Endothelial cell of umbilical vein (primary cell): ENCODE data around the gene KIF6. TPM values are rescaled to one million over a fixed set of nuclear protein-coding genes. Genes with fewer than 3 reads are reported as not detected.

ENCODE experiments used
- BruUV-seq: library from RNA; stranded (reverse); fragments of 400-500 nt; replicated peaks from 2 replicates; lab custom pipeline; 2021; lab: Mats Ljungman, UMichigan
- CTCF ChIA-PET: fragments of 300-600, 350-600 bp; sonication (Branson Sonifier 250); formaldehyde crosslinking; loops from one replicate; lab custom pipeline; 2021; ENCODE audit warnings: antibody characterized with exemption, inconsistent platforms; lab: Charles Lee
- POLR2A ChIA-PET: fragments of 300-600, 350-600 bp; sonication (Branson Sonifier 250); formaldehyde crosslinking; loops from one replicate; lab custom pipeline; 2021; ENCODE audit warnings: antibody characterized with exemption, inconsistent platforms; lab: Charles Lee
- DNase-seq: peaks from one replicate; pipeline ENCODE4 v3.0.0-alpha.2; 2011; ENCODE audit warnings: low read depth, low spot score
- FAIRE-seq: peaks from 2 replicates; lab custom pipeline; 2011; peaks lifted over from hg19 to GRCh38; lab: Jason Lieb, UNC
- H2AFZ ChIP-seq: 2 replicates; pipeline ENCODE4 v1.6.0; 2012; ENCODE audit warnings: low read depth, low read length, control low read depth, inconsistent platforms
- H3K27ac ChIP-seq: 2 replicates; pipeline ENCODE4 v1.5.1; 2011; ENCODE audit warnings: low read depth, mild to moderate bottlenecking, control low read depth, low read length, moderate library complexity; ENCODE audit not compliant: insufficient read depth
- H3K27me3 ChIP-seq, 2 experiments: 2 replicates each; pipeline versions ENCODE4 v1.6.0 to v1.6.1; 2011; ENCODE audit warnings: low read length in 2 of 2, mixed read lengths in 1 of 2; ENCODE audit not compliant: control insufficient read depth in 2 of 2, insufficient read depth in 2 of 2
- H3K36me3 ChIP-seq, 2 experiments: 2 replicates in 1 of 2; 3 replicates in 1 of 2; pipeline ENCODE4 v1.5.1; 2011; ENCODE audit warnings: low read length in 2 of 2, mild to moderate bottlenecking in 1 of 2, moderate library complexity in 1 of 2; ENCODE audit not compliant: control insufficient read depth in 2 of 2, insufficient read depth in 2 of 2; ENCODE audit errors: extremely low read depth in 1 of 2
- H3K4me1 ChIP-seq: 3 replicates; pipeline ENCODE4 v1.5.1; 2011; ENCODE audit warnings: mild to moderate bottlenecking, low read length; ENCODE audit not compliant: control insufficient read depth, insufficient read depth; ENCODE audit errors: extremely low read depth
- H3K4me2 ChIP-seq: 2 replicates; pipeline ENCODE4 v1.6.1; 2011; ENCODE audit warnings: low read length, control low read depth, mixed read lengths; ENCODE audit not compliant: insufficient read depth
- H3K4me3 ChIP-seq, 3 experiments: fragments of 200-600 bp in 1 of 3; sonication (generic), shearing (Covaris generic) in 1 of 3; replicated peaks in 1 of 3; 2 replicates each; pipeline ENCODE4 v1.5.1; 2011 to 2016; ENCODE audit warnings: control low read depth in 3 of 3, low read length in 3 of 3, mild to moderate bottlenecking in 2 of 3, inconsistent platforms in 1 of 3, low read depth in 1 of 3, moderate library complexity in 1 of 3; ENCODE audit not compliant: insufficient read depth in 1 of 3
- H3K79me2 ChIP-seq: 2 replicates; pipeline ENCODE4 v1.6.0; 2012; ENCODE audit warnings: low read length, inconsistent platforms; ENCODE audit not compliant: control insufficient read depth, insufficient read depth
- H3K9ac ChIP-seq: replicated peaks from 2 replicates; pipeline ENCODE3; 2011; ENCODE audit warnings: low read length, control low read depth; ENCODE audit not compliant: insufficient read depth; ENCODE audit errors: extremely low read depth
- H3K9me1 ChIP-seq: replicated peaks from 3 replicates; pipeline ENCODE4 v1.6.0; 2011; ENCODE audit warnings: mild to moderate bottlenecking, low read length; ENCODE audit not compliant: control insufficient read depth, insufficient read depth; ENCODE audit errors: extremely low read depth
- H3K9me3 ChIP-seq: replicated peaks from 2 replicates; pipeline ENCODE4 v1.5.1; 2012; ENCODE audit warnings: low read length, inconsistent platforms; ENCODE audit not compliant: control insufficient read depth, insufficient read depth
- H4K20me1 ChIP-seq: replicated peaks from 2 replicates; pipeline ENCODE3; 2011; ENCODE audit warnings: mild to moderate bottlenecking, low read length; ENCODE audit not compliant: control insufficient read depth, insufficient read depth; ENCODE audit errors: extremely low read depth
- FOS ChIP-seq: IDR thresholded peaks from 2 replicates; pipeline ENCODE4 v1.6.1; 2011; ENCODE audit warnings: mild to moderate bottlenecking, low read length, moderate library complexity, borderline replicate concordance; ENCODE audit not compliant: insufficient read depth
- GATA2 ChIP-seq: IDR thresholded peaks from 2 replicates; pipeline ENCODE4 v1.7.0; 2011; ENCODE audit warnings: low read depth, mild to moderate bottlenecking, moderate library complexity, mixed read lengths, low read length; ENCODE audit not compliant: insufficient read length, insufficient read depth
- POLR2A ChIP-seq: IDR thresholded peaks from 2 replicates; pipeline ENCODE4 v1.6.1; 2012; ENCODE audit warnings: low read depth, mild to moderate bottlenecking, control low read depth, low read length
- dilution Hi-C: fragments of 300-500 bp; cut with MboI; formaldehyde crosslinking; loops from one replicate; pipeline ENCODE4 v1.15.0; 2019; ENCODE audit warnings: low sequenced_read_pairs; ENCODE audit not compliant: extremely low pct_ligation_motif_present
- intact Hi-C: fragments of 100-400 bp; cut with micrococcal nuclease; formaldehyde crosslinking; loops from one replicate; pipeline ENCODE4 v1.10.0; 2022
- polyA plus RNA-seq, 4 experiments: library from polyadenylated mRNA; depleted of rRNA in 3 of 4; stranded (reverse) in 3 of 4; unstranded in 1 of 4; fragments of >200 nt; gene quantifications; 2 replicates each; pipeline versions ENCODE4 v1.2.1 to v1.2.3, GENCODE V29; 2011 to 2012; ENCODE audit warnings: missing spikeins in 1 of 4
- total RNA-seq: library from RNA; stranded (reverse); gene quantifications from 2 replicates; pipeline ENCODE4 v1.2.3, GENCODE V29; 2021
- TF ChIP-seq, protein P1 (sequence below), 2 donors: IDR thresholded peaks; 1 replicate in 1 of 2; 2 replicates in 1 of 2; pipeline ENCODE4 v1.5.1; 2011; ENCODE audit warnings: low read length in 2 of 2, mild to moderate bottlenecking in 2 of 2, moderate library complexity in 2 of 2, control low read depth in 1 of 2, inconsistent platforms in 1 of 2, low read depth in 1 of 2; ENCODE audit not compliant: insufficient read depth in 1 of 2; ENCODE audit errors: extremely low read depth in 1 of 2

The KIF6 gene
- total and polyA plus RNA-seq, 2 donors (not counting 3 experiments of a cell fraction or from before 2014, with no cell fraction given), result not detected

GRCh38 chr6:39688494-39688893, 36.7 kb downstream of the KIF6 start:
- CTCF ChIA-PET, result no interaction called here
- Histone ChIP-seq H3K9me1 (no peaks in the 10 kb centered on the region), H3K4me2 (no peak overlapping the region), H3K4me3 (no peak overlapping the region), H3K27ac (no peak overlapping the region), H3K9me3 (no peaks in the 10 kb centered on the region), H3K9ac (no peak overlapping the region), H3K79me2 (no peaks in the 10 kb centered on the region), H2AFZ (no peak overlapping the region), H4K20me1 (no peaks in the 10 kb centered on the region), H3K27me3 (no peaks in the 10 kb centered on the region), H3K4me1 (no peaks in the 10 kb centered on the region), H3K36me3 (no peaks in the 10 kb centered on the region)
- POLR2A ChIA-PET, result no interaction called here
- no peak for FAIRE-seq
- intact Hi-C loops (no loop called here), dilution Hi-C loops (no loop called here)
- DNase-seq, result no peak
- TF ChIP-seq POLR2A, result no peak
- no peak for TF ChIP-seq FOS
- TF ChIP-seq, protein P1, sequence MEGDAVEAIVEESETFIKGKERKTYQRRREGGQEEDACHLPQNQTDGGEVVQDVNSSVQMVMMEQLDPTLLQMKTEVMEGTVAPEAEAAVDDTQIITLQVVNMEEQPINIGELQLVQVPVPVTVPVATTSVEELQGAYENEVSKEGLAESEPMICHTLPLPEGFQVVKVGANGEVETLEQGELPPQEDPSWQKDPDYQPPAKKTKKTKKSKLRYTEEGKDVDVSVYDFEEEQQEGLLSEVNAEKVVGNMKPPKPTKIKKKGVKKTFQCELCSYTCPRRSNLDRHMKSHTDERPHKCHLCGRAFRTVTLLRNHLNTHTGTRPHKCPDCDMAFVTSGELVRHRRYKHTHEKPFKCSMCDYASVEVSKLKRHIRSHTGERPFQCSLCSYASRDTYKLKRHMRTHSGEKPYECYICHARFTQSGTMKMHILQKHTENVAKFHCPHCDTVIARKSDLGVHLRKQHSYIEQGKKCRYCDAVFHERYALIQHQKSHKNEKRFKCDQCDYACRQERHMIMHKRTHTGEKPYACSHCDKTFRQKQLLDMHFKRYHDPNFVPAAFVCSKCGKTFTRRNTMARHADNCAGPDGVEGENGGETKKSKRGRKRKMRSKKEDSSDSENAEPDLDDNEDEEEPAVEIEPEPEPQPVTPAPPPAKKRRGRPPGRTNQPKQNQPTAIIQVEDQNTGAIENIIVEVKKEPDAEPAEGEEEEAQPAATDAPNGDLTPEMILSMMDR (IDR thresholded peaks at IDR 0.05; ENCODE audit: extremely low read depth in 1 of 2, insufficient read depth in 1 of 2, low read depth in 1 of 2, low read length in 2 of 2), result no peak
- no peak for TF ChIP-seq GATA2
- BruUV-seq, result no TSS peak

DNA sequence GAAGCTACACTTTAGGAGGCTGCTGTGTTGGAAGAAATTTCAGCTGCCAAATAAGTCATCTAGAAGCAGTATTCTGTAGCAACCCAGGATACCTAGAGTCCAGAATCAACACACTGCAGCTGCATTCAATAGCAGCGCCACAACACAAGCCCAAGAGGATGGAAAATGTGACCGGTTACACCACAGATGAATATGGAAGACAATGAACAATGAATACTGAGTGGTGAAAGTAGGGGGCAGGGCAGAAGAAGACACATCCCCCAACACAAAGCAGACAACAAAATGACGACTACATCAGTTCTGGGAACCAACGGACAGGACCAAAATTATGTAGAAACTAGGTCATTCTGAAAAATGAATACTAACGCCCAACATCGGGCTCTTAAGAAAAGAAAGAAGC, 38.2 kb downstream of the KIF6 start:
- BruUV-seq, result no TSS peak
- FAIRE-seq, result no peak

More for the DNA sequence above, 38.2 kb downstream of the KIF6 start:
- DNase-seq, result no peak
- Histone ChIP-seq H4K20me1 (no peaks in the 10 kb centered on the region), H3K79me2 (no peaks in the 10 kb centered on the region), H3K9me3 (no peaks in the 10 kb centered on the region), H3K9ac (no peak overlapping the region), H3K36me3 (no peaks in the 10 kb centered on the region), H3K4me3 (no peak overlapping the region), H3K27ac (no peak overlapping the region), H3K9me1 (no peaks in the 10 kb centered on the region), H2AFZ (no peak overlapping the region), H3K4me2 (no peak overlapping the region), H3K4me1 (no peaks in the 10 kb centered on the region), H3K27me3 (no peaks in the 10 kb centered on the region)
- intact Hi-C loops, result no loop called here
- TF ChIP-seq FOS, result no peak
- CTCF ChIA-PET, result interaction anchor here (1.1 kb wide), 1 partner anchor 10 kb away, joined by 3 read pairs; no protein-coding TSS in a partner anchor
- dilution Hi-C loops, result no loop called here
- POLR2A ChIA-PET, result no interaction called here
